ENCODE results near the gene CTNNA3.

Gene CTNNA3

GRCh38 chr10:67665491-67665890, 30.5 kb downstream of the CTNNA3 start:
- DNase-seq (ENCODE audit: low spot score), result peak; percentile 98

- peak; percentile 63 for DNase-seq (ENCODE audit: low spot score)
Measured at GRCh38 chr10:67664942-67665341, 31.1 kb downstream of the CTNNA3 start.

- peak; percentile 78 for DNase-seq (ENCODE audit: low spot score)
Measured at GRCh38 chr10:67663449-67664087, 32.4 kb downstream of the CTNNA3 start.

GRCh38 chr10:67662415-67662814, 33.6 kb downstream of the CTNNA3 start:
- peak; percentile 66 for DNase-seq (ENCODE audit: low spot score)

GRCh38 chr10:67659497-67659896, 36.5 kb downstream of the CTNNA3 start:
- no peak for DNase-seq (ENCODE audit: low spot score)

GRCh38 chr10:67657775-67658174, 38.2 kb downstream of the CTNNA3 start:
- peak; percentile 60 for DNase-seq (ENCODE audit: low spot score)

- DNase-seq (ENCODE audit: low spot score), result no peak
Measured at GRCh38 chr10:67650558-67650957, 45.4 kb downstream of the CTNNA3 start.

- no peak for DNase-seq (ENCODE audit: low spot score)
Measured at GRCh38 chr10:67648613-67649229, 47.3 kb downstream of the CTNNA3 start.

GRCh38 chr10:67630904-67631303, 65.1 kb downstream of the CTNNA3 start:
- DNase-seq (ENCODE audit: low spot score), result no peak

- DNase-seq (ENCODE audit: low spot score), result no peak
Measured at GRCh38 chr10:67629461-67629971, 66.5 kb downstream of the CTNNA3 start.

- no peak for DNase-seq (ENCODE audit: low spot score)
Measured at GRCh38 chr10:67622984-67623383, 73.0 kb downstream of the CTNNA3 start.

- DNase-seq (ENCODE audit: low spot score), result no peak
Measured at GRCh38 chr10:67622511-67622910, 73.5 kb downstream of the CTNNA3 start.

GRCh38 chr10:67621834-67622233, 74.2 kb downstream of the CTNNA3 start:
- no peak for DNase-seq (ENCODE audit: low spot score)

GRCh38 chr10:67618116-67618515, 77.9 kb downstream of the CTNNA3 start:
- no peak for DNase-seq (ENCODE audit: low spot score)

- DNase-seq (ENCODE audit: low spot score), result no peak
Measured at GRCh38 chr10:67612577-67613537, 83.1 kb downstream of the CTNNA3 start.

- DNase-seq (ENCODE audit: low spot score), result no peak
Measured at GRCh38 chr10:67612176-67612575, 83.8 kb downstream of the CTNNA3 start.

GRCh38 chr10:67609996-67610793, 85.8 kb downstream of the CTNNA3 start:
- peak; percentile 45 for DNase-seq (ENCODE audit: low spot score)

GRCh38 chr10:67608001-67608400, 88.0 kb downstream of the CTNNA3 start:
- no peak for DNase-seq (ENCODE audit: low spot score)

GRCh38 chr10:67607472-67607871, 88.5 kb downstream of the CTNNA3 start:
- DNase-seq (ENCODE audit: low spot score), result no peak

GRCh38 chr10:67606572-67606971, 89.4 kb downstream of the CTNNA3 start:
- no peak for DNase-seq (ENCODE audit: low spot score)

GRCh38 chr10:67603701-67604100, 92.3 kb downstream of the CTNNA3 start:
- no peak for DNase-seq (ENCODE audit: low spot score)

- DNase-seq (ENCODE audit: low spot score), result no peak
Measured at GRCh38 chr10:67603086-67603485, 92.9 kb downstream of the CTNNA3 start.
